Measurements from ENCODE around the gene GALNS.

- TF ChIP-seq POLR2A (IDR thresholded peaks at IDR 0.05; ENCODE audit: low read depth, low read length): no peak
- TF ChIP-seq TAF1 (IDR thresholded peaks at IDR 0.05; ENCODE audit: low read depth, low read length): no peak
- TF ChIP-seq POU2F2 (IDR thresholded peaks at IDR 0.05; ENCODE audit: low read depth, low read length): no peak
- TF ChIP-seq POLR2AphosphoS5 (IDR thresholded peaks at IDR 0.05; ENCODE audit: low read depth, low read length): no peak
- no peak for TF ChIP-seq PAX5 (IDR thresholded peaks at IDR 0.05; ENCODE audit: insufficient read depth, low read length, severe bottlenecking)
These were observed 78.1 kb downstream of the GALNS start for GRCh38 chr16:88778541-88779065.
